Measurements from ENCODE around the gene ELFN1. TPM values are rescaled to one million over a fixed set of nuclear protein-coding genes. Genes with fewer than 3 reads are reported as not detected.

ELFN1 gene
- total RNA-seq, 1 experiment from 2014 or later, result 0.11 TPM

GRCh38 chr7:1739593-1739992 lies 69.5 kb downstream of the ELFN1 start:
- in situ Hi-C loops (cut with HindIII; ENCODE audit: low pct_unique_long_range_greater_than_20kb, low sequenced_read_pairs), result no loop called here
- DNase-seq (ENCODE audit: low read depth, low spot score), result no peak

- in situ Hi-C loops (cut with HindIII; ENCODE audit: low pct_unique_long_range_greater_than_20kb, low sequenced_read_pairs), result no loop called here
Measured at GRCh38 chr7:1740214-1740613, 70.1 kb downstream of the ELFN1 start.

GRCh38 chr7:1741246-1741645 lies 71.2 kb downstream of the ELFN1 start:
- no peak for DNase-seq (ENCODE audit: low read depth, low spot score)
- in situ Hi-C loops (cut with HindIII; ENCODE audit: low pct_unique_long_range_greater_than_20kb, low sequenced_read_pairs), result no loop called here

More at GRCh38 chr7:1740214-1740613, 70.1 kb downstream of the ELFN1 start:
- DNase-seq (ENCODE audit: low read depth, low spot score), result no peak

GRCh38 chr7:1741751-1742554 lies 71.9 kb downstream of the ELFN1 start:
- in situ Hi-C loops (cut with HindIII; ENCODE audit: low pct_unique_long_range_greater_than_20kb, low sequenced_read_pairs), result no loop called here
- DNase-seq (ENCODE audit: low read depth, low spot score), result no peak

GRCh38 chr7:1742555-1743303 lies 72.7 kb downstream of the ELFN1 start:
- DNase-seq (ENCODE audit: low read depth, low spot score), result no peak
- in situ Hi-C loops (cut with HindIII; ENCODE audit: low pct_unique_long_range_greater_than_20kb, low sequenced_read_pairs), result no loop called here

- in situ Hi-C loops (cut with HindIII; ENCODE audit: low pct_unique_long_range_greater_than_20kb, low sequenced_read_pairs), result no loop called here
- no peak for DNase-seq (ENCODE audit: low read depth, low spot score)
Measured at GRCh38 chr7:1743481-1744230, 73.6 kb downstream of the ELFN1 start.

GRCh38 chr7:1744296-1745017 lies 74.4 kb downstream of the ELFN1 start:
- in situ Hi-C loops (cut with HindIII; ENCODE audit: low pct_unique_long_range_greater_than_20kb, low sequenced_read_pairs), result no loop called here
- DNase-seq (ENCODE audit: low read depth, low spot score), result no peak

GRCh38 chr7:1745018-1745532 lies 75.0 kb downstream of the ELFN1 start:
- in situ Hi-C loops (cut with HindIII; ENCODE audit: low pct_unique_long_range_greater_than_20kb, low sequenced_read_pairs), result no loop called here
- no peak for DNase-seq (ENCODE audit: low read depth, low spot score)

- in situ Hi-C loops (cut with HindIII; ENCODE audit: low pct_unique_long_range_greater_than_20kb, low sequenced_read_pairs), result no loop called here
- no peak for DNase-seq (ENCODE audit: low read depth, low spot score)
Measured at GRCh38 chr7:1745576-1746490, 75.8 kb downstream of the ELFN1 start.

- in situ Hi-C loops (cut with HindIII; ENCODE audit: low pct_unique_long_range_greater_than_20kb, low sequenced_read_pairs), result no loop called here
- DNase-seq (ENCODE audit: low read depth, low spot score), result no peak
Measured at GRCh38 chr7:1746491-1746975, 76.5 kb downstream of the ELFN1 start.

GRCh38 chr7:1747004-1747801 lies 77.1 kb downstream of the ELFN1 start:
- DNase-seq (ENCODE audit: low read depth, low spot score), result no peak
- in situ Hi-C loops (cut with HindIII; ENCODE audit: low pct_unique_long_range_greater_than_20kb, low sequenced_read_pairs), result no loop called here

- no peak for DNase-seq (ENCODE audit: low read depth, low spot score)
- in situ Hi-C loops (cut with HindIII; ENCODE audit: low pct_unique_long_range_greater_than_20kb, low sequenced_read_pairs), result no loop called here
Measured at GRCh38 chr7:1748076-1748838, 78.2 kb downstream of the ELFN1 start.

- no peak for DNase-seq (ENCODE audit: low read depth, low spot score)
- in situ Hi-C loops (cut with HindIII; ENCODE audit: low pct_unique_long_range_greater_than_20kb, low sequenced_read_pairs), result no loop called here
Measured at GRCh38 chr7:1748839-1749173, 78.7 kb downstream of the ELFN1 start.

- DNase-seq (ENCODE audit: low read depth, low spot score), result no peak
- in situ Hi-C loops (cut with HindIII; ENCODE audit: low pct_unique_long_range_greater_than_20kb, low sequenced_read_pairs), result no loop called here
Measured at GRCh38 chr7:1749351-1749863, 79.3 kb downstream of the ELFN1 start.

GRCh38 chr7:1749864-1750466 lies 79.9 kb downstream of the ELFN1 start:
- in situ Hi-C loops (cut with HindIII; ENCODE audit: low pct_unique_long_range_greater_than_20kb, low sequenced_read_pairs), result no loop called here
- no peak for DNase-seq (ENCODE audit: low read depth, low spot score)

Measured in SK-MEL-5 (cell line).